Stimulated activated CD4-positive, alpha-beta T cell treated with anti-CD3 and anti-CD28 coated beads, Interleukin-1b, Interleukin-23, amount 100 ng/mL, for 24 hours (primary cell): ENCODE data around the gene IFT80.

Experiments
- DNase-seq, 4 experiments: peaks; one replicate each; pipeline ENCODE4 v3.0.0-alpha.2; 2020; ENCODE audit warnings: low read depth in 4 of 4, low spot score in 1 of 4

IFT80 gene

DNA sequence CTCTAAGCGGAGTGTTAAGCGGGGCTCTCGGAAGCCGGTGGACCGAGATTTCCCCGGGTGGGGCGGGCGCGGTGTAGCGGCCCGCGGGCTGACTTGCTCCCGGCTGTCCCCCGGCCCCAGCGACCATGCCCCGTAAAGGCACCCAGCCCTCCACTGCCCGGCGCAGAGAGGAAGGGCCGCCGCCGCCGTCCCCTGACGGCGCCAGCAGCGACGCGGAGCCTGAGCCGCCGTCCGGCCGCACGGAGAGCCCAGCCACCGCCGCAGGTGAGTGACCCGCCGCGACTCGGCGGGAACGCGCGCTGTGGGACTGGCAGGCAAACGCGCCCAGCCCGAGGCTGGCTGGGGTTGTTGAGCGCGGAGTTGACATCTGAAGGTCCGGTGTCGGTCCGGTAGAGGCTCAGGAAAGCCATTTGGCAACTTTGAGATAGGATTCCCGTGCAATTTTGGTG lies 1.7 kb upstream of the IFT80 start:
- DNase-seq = peak in 1 of 4 experiments; percentile 3

DNA sequence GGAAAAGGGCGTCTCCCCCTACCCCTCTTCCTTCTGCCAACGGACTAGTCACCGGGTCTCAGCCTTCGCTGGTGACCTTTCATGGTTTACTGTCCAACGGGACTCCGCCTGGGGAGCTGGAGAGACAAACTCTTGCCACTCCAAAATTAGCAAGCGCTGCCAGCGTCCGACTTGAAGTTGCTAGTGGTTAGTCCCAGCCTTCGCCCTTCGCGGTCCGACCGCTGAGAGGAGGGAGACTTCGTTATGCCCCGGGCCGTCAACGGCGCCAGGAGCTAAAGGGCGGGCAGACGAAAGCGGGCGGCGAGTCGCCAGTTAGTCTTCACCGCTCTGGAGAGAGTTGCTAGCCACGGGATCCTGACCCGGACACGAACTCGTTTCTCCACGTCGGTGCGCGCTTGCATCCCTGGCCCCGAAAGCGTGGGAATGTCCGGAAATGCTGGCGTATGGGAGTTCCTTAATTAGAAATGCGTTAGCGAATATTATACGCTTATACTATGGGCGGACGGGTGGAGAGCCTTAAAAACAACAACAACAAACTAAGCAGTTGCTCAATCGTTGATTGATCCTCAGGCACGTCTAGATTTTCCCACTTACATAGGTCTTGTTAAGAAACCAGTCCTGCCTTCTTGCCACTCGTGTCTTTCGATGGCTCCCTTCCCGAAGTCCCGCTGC lies 1.1 kb upstream of the IFT80 start:
- peak in 3 of 4 experiments; percentile 8 to 14 (median 13) for DNase-seq

DNA sequence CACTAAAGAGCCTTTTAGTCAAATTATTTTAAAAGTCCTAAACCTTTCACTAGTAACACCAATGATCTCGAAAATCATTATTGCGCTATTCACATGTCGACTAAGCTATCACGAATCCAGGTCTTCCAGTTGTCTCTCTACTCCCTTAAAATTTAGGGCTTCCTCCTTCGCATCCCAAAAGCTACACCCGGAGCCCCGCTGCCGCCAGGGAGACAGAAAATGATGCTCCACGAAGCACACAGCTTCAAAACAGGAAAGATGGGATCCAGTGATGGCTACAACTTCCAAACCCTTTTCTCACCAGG lies 253 bp downstream of the IFT80 start:
- DNase-seq = no peak

DNA sequence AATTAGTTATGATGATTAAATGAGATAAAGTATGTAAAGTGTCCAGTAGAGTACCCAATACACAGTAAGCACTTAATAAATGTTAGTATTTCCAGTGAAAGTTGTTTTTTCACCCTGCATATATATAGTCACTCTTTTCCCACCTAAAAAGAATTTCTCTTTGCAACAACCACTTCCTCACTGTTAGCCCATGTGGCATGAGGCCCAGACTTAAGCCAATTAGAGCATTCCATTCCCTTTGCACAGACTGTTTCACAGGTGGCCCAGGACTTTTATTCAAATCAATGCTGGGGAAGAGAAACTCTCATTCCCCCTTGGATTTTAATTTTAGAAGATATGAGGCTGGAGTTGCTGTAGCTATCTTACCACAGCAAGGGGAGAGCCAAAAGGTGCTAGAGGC lies 3.7 kb downstream of the IFT80 start:
- DNase-seq = no peak

DNA sequence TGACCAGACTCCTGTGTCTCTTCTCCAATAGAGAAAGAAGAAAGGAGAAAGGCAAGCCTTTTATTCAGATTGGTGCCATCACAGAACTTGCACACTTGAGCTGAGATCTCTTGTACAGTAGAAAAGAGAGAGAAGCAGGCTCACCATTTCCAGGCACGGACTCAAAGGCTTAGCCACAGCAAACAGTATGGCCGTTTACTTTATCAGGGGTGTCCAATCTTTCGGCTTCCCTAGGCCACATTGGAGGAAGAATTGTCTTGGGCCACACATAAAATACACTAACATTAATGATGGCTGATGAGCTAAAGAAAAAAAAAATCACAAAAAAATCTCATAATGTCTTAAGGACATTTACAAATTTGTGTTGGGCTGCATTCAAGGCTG lies 5.0 kb downstream of the IFT80 start:
- DNase-seq = no peak

DNA sequence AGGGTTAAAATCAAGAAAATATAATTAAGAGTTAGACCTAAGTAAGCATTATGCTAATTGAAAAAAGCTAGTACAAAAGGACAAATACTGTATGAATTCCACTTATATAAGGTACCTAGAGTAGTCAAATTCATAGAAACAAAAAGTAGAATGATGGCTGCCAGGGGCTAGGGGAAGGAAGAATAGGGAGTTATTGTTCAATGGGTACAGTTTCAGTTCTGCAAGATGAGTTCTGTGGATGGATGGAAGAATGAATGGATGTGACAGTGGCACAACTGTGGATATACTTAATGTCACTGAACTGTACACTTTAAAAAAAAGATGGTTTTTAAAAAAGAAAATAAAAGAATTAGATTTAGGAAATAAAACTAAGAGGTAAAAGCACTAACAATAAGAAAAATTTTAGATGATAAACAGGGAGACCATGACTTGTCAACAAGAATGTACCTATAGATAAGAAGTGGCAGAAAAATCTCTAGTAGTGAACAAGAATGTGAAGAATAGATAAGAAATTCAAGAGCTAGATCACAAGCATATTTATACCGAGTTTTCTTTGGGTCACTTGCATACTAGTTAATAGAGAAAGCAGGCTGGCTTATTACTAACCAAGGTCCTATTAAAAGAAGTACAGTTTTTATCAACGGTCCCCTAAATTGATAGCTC lies 5.5 kb downstream of the IFT80 start:
- no peak for DNase-seq

DNA sequence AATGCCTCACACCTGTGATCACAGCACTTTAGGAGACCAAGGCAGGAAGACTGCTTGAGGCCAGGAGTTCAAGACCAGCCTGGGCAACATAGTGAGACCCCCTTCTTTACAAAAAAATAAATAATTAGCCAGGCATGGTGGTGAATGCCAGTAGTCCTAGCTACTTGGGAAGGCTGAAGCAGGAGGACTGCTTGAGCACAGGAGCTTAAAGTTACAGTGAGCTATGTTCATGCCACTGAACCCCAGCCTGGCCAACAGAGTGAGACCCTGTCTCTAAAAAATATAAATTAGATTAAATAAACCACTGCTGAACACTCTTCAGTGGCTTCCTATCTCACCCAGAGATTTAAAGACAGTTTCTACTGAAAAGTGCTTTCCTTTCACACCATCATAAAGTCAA lies 6.2 kb downstream of the IFT80 start:
- DNase-seq = no peak

DNA sequence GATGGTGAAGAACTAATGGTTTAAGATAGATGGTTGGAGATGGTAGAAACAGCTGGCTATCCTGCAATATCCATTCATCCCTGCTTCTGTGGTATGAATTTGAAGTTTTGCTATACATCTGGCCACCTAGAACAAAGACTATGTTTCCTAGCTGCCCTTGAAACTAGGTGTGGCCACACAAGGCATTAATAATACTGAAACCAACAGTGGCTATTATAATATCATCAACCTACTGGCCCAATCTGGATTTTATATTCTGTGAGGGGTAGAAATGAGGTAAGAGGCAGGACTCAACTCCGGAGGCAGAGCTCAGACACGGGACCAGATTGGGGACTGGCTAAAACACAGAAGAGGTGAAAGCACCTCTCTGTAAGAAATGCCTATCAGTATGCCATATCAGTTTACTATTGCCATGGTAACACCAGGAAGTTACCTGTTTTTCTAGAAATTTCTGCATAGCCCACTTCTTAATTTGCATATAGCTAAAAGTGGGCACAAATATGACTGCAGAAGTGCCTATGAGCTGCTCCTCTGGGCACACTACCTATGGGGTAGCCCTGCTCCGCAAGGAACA lies 8.4 kb downstream of the IFT80 start:
- no peak for DNase-seq

DNA sequence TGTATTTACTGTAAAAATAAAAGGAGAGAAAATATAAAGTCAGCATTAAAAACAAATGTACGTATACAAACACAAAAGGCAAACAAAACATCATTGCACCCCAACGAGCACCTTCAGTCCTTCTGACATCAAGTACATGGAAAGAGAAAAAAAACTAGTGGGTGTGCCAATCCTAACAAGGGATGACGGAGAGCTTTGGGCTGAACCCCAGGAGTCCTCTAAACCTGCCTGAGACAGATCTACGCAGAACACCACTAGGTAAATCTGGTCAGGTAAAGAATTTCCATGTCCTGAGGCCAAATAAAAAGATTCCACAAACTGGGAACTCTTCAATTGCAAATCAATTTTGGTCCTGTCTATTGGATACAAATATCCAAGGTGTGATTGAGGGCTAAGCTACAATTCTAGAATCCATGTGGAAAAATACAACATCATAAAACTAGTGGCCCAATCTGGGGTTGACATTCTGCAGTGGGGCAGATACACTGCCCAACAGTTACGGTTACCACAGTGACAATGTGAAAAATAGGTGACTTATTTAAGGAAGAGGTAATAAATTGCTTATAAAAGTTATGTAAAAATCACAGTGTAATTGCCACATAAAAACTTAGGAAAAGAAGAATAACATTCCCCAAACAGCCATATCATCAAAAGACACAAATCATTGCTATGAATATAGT lies 14.2 kb downstream of the IFT80 start:
- no peak for DNase-seq

DNA sequence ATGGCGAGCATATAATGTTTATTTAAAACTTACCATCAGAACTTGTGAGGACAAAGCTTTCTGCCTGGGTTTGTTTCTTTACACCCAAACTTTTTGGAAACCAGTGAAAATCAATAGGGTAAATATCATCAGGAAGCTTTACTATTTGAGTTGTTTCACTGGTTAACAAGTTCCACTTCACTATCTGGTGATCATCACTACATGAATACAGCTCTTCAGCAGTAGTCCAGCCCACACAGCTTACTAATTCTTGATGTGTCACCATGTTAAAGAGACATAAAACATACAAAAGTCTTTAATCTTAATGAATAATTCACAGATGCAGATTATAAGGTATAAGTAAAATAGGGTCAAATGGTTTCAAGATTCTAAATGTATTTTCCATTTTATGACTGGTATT lies 17.6 kb downstream of the IFT80 start:
- DNase-seq = no peak

DNA sequence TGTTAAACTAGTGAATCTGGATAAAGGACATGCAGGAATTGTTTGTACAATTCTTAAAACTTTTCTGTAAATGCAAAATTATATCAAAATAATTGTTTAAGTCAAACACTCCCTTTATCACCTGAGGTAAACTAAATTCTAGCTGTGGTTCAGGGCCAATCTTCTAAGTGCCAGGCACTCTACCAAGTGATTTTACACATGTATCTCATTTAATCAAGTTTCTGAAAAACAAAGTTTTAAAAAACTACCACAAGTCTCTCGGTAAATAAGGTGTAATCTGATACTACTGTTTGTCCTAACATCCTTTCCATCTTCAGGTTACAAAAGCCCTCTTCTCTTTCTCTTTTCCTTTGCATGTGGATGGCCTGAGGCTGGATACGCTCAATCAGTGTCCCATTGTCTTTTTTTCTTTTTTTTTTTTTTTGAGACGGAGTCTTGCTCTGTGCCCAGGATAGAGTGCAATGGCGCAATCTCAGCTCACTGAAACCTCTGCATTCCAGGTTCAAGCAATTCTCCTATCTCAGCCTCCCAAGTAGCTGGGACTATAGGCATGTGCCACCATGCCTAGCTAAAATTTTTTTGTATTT lies 19.3 kb downstream of the IFT80 start:
- DNase-seq = no peak

DNA sequence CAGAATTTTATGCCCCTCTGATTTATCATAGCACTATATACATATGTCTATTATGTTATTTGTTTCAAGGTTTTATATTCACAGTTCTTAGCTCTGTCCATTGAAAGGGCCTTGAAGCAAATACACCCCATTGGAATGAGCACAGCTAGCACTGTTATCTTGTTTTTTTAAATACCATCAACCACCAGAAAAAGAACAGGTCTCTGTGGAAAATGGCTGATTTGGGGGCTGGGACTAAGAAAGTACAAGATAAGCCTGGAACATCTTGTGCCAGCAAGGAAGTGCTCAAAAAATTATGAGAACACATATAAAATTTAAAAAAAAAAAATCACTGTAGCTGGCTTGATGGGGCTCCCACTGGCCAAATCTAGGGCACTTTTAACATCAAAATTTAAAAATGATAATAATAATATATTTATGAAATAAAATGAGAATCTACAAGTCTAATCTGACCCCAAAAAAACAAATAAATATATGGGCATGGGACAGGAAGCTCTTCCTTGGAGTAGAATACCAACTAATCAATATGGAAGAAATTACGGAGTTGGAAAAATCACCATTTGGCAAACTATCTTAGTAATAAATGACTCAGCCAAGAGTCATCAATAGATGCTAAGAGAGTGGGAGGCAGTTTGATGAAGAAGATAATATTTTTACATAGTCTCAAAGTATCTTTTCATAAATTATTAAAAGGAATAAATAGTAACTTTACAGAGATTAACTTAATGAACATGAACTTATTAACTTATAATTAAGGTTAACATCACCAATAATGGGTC lies 20.5 kb downstream of the IFT80 start:
- DNase-seq = no peak

DNA sequence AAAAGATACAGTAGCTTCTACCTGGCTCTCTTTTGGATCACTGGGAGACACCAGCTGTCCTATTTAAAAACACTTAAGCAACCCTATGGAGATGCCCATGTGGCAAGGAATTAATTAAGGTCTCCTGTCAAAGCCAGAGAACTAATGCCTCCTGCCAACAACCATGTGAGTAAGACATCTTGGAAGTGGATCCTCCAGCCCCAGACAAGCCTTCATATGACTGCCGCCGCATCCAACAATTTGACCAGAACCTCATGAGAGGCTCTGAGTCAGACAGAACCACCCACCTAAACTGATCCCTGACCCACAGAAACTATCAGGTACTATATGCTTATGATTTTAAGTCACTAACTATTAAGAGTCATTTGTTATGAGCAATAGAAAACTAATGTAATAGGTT lies 22.3 kb downstream of the IFT80 start:
- DNase-seq = no peak

DNA sequence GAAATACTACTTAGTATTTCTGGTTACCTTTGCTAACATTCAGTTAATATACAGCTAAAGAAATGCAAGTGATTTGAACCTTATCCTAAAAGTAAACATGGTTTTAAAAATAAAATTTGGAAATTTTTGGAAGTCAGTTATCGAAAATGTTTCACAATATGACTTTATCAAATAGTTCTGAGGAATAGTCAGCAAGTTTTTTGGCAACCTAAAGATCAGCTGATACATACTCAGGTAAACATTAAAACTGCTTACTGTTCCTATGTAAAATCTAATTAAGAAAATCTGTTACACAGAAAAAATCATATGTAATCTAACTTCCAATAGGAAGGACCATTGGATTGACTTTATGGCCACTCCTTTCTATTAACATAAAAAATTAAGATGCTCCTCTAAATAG lies 24.1 kb downstream of the IFT80 start:
- no peak for DNase-seq

DNA sequence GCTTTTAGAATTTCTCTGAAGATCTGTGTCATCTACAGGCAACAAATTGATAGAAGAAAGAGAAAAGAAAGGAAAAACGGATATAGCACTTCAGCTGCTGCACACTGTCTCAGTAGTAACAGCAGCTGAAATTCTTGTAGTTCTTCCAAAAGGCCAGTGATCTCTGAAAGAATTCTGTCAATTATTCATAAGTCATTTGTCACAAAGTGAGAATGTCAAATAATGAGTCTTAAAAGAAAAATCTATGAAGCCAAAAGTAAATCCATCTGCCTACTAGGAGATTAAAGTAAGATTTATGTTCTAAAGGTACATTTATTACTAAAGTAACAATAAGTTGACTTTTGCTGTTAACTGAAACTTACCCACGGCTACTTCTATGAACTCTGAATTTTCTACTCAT lies 24.6 kb downstream of the IFT80 start:
- DNase-seq = no peak

DNA sequence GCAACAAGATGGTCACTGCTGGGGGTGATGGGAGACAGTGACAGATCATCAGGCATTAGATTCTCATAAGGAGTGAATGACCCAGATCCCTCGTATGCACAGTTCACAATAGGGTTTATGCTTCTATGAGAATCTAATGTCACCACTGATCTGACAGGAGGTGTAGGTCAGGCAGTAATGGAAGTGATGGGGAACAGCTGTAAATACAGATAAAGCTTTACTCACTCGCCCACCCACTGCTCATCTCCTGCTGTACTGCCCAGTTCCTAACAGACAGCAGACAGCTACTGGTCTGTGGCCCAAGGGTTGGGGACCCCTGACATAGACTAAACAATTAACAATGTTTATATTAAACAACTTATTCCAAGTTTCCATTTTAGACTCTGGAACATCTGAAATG lies 25.4 kb downstream of the IFT80 start:
- DNase-seq = no peak

DNA sequence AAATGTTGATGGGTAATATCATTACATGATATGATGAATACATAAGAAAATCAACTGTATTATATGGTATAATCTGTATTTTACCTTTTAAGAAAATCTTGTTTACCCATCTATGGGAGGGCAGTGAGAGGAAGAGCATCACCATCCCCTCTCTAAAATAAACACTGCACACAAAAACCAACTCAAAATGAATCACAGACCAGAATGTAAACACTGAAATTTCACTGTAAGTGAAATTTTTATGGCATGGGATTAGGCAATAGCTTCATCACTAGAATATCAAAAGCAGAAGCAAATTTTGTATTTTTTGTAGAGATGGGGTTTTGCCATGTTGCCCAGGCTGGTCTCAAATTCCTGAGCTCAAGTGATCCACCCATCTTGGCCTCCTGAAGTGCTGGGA lies 26.2 kb downstream of the IFT80 start:
- no peak for DNase-seq

DNA sequence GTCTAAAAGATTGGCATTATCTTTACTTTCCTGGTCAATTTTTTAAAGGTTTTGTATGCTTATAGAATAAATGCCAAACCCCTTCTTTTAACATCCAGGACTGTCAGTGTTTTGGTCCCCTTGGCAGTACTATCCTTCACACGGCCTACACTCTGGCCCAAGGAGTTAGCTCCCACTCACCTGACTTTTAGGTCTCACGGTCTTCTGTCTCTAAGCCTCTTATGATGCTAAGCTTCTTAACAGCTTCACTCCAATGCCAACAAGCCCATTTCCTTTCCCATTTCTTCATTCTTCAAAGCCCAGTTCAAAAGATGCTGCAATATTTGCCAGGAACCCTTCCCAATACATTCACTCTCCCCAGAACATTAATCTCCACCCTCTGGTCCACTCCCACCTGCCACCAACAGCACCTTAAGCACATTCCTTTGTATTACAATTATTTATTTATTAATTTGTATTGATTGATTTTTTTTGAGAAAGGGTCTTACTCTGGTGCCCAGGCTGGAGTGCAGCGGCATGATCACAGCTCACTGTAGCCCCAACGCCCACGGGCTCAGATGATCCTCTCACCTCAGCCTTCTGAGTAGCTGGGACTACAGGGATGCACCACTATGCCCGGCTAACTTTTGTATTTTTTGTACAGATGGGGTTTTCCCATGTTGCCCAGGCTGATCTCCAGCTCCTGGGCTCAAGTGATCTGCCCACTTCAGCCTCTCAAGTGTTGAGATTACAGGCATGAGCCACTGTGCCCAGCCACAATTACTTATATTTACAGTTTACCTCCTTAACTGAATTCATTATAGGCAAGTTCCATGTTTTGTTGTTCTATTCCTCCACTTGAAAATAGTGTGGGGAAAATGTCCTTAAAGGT lies 27.8 kb downstream of the IFT80 start:
- no peak for DNase-seq

DNA sequence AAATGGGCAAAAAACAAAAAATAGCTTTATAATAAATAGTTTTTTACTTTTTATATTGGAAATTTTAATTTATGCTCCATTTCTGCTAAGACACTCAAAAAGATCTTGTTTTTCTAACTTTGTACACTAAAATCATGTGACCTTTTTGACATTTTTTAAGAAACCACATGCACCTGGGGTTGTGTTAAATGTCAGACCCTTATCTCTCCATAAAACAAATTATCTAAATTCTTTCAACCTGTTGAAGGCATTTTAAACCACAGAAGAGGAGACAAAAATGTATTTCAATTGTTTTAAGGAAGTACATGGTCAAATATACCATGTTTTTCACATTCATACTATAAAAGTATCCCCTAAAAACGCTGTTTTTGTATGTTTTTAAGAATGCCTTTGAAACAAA lies 29.2 kb downstream of the IFT80 start:
- DNase-seq = no peak

DNA sequence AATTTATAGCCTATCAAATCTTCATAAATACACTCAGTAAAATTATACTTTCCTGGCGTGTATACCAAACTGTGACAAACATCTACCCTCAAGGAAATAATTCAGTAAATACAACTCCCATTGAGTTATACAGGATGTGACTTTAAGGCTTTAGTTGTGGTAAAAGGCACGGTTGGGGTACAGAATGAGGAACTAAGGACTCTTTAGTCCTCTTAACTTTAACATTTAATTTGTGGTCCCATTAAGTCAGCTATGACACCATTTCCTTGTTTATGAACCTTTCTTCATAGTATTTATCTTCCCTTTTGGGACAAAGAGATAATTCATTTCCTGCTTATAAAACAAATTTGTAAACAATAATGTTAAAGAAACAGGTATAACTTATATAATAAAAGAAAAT lies 30.2 kb downstream of the IFT80 start:
- no peak for DNase-seq
